ENCODE measurements around the gene ZNF880.
"Not testable (repeated sequence)": the region's sequence is repeated elsewhere in the genome, so short reads cannot be mapped to it uniquely, and the experiment has no call there.

ZNF880 gene

GRCh38 chr19:52369559-52370340 lies at the start of gene ZNF880:
Gene ZNF880, plus strand, starts transcription at chr19:52369923. Its CDS starts 43 bp downstream, at chr19:52369966.
- DNase-seq = peak; percentile 96

DNA sequence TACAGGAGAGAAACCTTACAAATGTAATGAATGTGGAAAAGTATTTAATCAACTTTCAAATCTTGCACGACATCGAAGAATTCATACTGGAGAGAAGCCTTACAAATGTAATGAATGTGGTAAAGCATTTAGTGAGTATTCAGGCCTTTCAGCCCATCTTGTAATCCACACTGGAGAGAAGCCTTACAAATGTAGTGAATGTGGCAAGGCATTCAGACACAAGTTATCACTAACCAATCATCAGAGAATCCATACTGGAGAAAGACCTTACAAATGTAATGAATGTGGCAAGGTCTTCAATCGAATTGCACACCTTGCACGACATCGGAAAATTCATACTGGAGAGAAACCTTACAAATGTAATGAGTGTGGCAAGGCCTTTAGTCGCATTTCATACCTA lies 47.3 kb upstream of the ZNF880 start:
- no peak for DNase-seq

DNA sequence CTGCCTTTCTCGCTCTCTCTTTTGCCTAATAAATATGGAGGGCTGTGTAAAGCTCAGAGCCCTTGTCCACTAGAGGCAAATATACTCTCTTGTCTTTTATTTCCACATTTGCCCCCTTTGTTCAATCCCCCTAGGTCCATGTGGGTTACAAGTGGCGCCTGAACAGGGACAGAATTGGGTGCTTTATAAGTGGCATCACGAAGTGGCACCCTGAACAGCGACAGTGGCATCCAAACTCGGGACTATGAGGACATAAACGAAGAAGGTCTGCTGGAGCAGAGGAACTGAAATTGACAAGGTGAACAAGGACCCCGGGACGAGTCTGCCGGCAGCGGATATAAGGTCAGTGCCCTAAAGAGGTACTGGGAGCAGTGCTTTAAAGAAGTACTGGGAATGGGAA lies 38.0 kb upstream of the ZNF880 start:
- no peak for DNase-seq

DNA sequence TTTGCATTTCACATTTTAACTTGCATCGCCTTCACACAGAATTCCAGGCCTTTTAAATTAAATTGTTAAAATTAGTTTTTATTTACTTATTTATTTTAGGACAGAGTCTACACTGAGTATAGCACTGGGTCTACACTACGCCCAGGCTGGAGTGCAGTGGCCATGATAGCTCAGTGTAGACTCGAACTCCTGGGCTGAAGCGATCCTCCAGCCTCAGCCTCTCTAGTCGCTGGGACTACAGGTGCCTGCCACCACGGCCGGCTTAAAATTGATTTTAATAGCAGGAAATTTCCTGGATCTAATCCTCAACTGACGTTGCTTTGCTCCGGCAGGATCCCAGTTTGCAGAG lies 34.0 kb upstream of the ZNF880 start:
- no peak for DNase-seq

GRCh38 chr19:52336117-52336790 lies 33.5 kb upstream of the ZNF880 start, which contains the start of gene ZNF610:
Gene ZNF610, plus strand, starts transcription at chr19:52336243. Its CDS starts 12,930 bp downstream, at chr19:52349173.
- DNase-seq = peak; percentile 91

DNA sequence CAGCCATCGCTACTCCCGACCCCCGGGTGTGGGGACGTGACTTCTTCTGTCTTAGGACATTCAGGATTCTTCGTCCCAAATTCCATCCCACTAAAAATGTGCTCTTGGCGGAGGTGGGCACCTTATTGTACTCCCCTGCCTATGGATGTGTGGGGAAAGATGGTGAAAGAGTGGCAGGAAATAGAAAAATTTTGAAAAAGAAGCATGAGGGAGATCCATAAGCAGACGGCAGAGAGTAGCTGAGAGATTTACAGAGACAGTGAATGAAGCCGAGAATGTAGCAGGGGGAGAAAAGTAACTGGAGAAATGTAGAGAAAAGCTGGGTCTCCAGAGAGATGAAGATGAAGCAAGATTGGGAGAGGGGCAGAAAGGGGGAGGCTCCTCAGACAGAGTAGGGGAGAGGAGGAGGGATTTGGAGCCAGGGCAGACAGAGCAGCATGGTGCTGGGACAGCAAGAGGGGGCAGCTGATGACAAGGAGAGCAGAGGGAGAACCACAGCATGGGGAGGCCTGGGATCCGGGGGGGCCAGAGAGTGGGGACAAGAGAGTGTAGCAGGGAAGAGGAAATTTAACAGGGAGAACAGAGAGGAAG lies 32.8 kb upstream of the ZNF880 start:
- no peak for DNase-seq

DNA sequence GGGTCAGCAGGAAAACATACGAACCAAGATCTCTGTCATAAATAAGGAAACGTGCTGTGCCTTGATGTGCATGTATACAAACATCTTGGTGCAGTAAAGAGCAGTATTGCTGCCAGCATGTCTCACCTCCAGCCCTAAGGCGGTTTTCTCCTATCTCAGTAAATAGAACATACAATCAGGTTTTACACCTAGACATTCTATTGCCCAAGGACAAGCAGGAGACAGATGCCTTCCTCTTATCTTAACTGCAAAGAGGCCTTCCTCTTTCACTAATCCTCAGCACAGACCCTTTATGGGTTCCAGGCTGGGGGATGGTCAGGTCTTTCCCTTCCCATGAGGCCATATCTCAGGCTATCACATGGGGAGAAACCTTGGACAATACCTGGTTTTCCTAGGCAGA lies 30.7 kb upstream of the ZNF880 start:
- not testable (repeated sequence) for DNase-seq

- no peak for DNase-seq
These were observed 26.2 kb upstream of the ZNF880 start for GRCh38 chr19:52343548-52343947.

GRCh38 chr19:52345162-52345561 lies 24.6 kb upstream of the ZNF880 start:
- no peak for DNase-seq

- DNase-seq = no peak
These were observed 18.2 kb upstream of the ZNF880 start for GRCh38 chr19:52351512-52351911.

GRCh38 chr19:52366414-52366824 lies 3.3 kb upstream of the ZNF880 start:
- no peak for DNase-seq

DNA sequence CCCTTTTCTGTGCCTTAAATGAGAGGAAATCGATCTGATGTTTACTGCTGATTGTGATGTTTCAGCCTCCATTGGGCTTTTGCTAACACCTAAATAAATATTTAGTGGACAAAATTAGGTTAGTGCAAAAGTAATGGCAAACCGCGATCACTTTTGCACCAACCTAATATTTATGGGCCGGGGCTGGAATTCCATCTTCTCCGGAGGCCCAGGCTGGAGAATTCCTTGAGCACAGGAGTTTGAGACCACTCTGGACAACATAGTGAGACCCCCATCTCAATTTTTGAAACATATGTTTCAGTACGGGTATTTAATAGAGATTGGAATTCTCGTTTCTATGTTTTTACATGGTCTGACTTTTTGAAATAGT lies 603 bp downstream of the ZNF880 start:
- DNase-seq = no peak

DNA sequence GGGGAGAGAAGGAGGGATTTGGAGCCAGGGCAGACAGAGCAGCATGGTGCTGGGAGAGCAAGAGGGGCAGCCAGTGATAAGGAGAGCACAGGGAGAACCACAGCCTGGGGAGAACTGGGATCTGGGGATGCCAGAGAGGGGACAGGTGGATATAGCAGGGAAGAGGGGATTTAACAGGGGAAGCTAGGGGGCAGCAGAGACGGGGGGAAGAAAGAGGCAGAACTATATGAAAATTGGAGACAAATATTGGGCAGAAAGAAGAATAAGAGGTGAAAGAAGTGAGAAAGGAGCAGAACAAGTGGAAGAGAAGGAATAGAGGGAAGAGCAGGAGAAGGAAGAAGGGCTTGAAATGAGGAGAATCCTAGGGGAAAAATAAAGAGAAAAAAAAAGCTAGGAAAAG lies 21.4 kb downstream of the ZNF880 start:
- no peak for DNase-seq

DNA sequence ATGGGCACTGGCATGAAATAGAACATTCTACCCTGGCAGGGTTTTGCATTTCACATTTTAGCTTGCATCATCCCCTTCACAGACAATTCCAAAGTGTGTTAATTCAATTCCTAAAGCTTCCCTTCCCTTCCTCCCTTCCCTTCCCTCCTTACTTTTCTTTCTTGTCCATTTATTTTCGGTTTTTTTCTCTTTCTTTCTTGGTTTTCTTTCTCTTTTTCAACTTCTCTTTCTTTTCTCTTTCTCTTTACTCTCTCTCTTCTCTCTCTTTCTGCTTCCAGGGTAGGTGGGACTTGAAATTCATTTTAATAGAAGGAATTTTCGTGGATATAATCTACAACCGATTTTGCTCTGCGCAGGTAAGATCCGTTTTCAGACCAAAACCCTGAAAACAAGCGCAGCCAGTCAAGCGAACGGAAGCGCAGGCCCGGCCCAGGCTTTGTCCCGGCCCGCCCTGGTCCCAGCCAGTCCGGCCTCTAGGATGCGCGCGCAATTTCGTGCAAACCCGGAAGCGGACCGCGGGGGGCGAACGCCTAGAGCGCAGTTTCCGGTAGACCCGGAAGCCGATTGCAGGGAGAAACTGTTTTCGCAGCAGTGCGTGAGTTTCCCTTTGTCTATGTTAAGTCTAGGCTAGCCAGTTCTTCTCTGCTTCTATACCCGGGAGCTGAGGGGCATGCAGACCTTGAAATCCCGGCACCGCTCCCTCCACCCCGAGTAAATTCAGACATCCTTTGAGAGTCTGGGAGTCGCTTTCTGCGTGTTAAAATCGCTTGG lies 27.8 kb downstream of the ZNF880 start, which contains the start of gene ZNF528:
ZNF528 (plus strand) TSS at position 540 of the 771 bp plus-strand sequence. CDS start 4,165 bp downstream, outside the sequence.
- DNase-seq = peak; percentile 96

DNA sequence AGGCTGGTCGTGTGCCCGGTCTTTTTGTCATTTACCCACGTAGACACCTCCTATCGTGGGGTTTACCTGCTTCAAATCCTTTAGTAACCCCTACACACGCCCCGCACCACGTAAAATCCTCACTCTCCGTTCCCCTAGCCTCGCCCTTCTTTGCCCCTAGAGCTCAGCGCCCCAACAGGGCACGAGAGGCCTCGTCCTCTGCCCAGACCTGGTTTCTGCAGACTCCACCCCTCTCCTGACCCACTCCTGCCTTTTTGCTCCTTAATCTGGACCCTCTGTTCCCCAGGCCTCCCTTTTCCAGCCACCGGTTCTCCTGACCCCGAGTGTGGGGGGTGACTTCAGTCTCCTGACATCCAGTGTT lies 28.3 kb downstream of the ZNF880 start:
- DNase-seq = no peak

- no peak for DNase-seq
These were observed 40.6 kb downstream of the ZNF880 start for GRCh38 chr19:52410276-52410675.

GRCh38 chr19:52415711-52416110 lies 46.0 kb downstream of the ZNF880 start:
- no peak for DNase-seq

GRCh38 chr19:52428937-52429336 lies 59.2 kb downstream of the ZNF880 start, which contains the start of gene ZNF534:
Gene ZNF534, plus strand, starts transcription at chr19:52429148. Its CDS starts 2,327 bp downstream, at chr19:52431475.
- DNase-seq = no peak
